DMS 273 treated with DMSO at 0.1 percent for 48 hours (cell line): Measurements from ENCODE around the gene LRRD1.
"Not testable (repeated sequence)": the region's sequence is repeated elsewhere in the genome, so short reads cannot be mapped to it uniquely, and the experiment has no call there.

ENCODE experiments used
- DNase-seq: peaks from one replicate; lab custom pipeline; 2025; lab: John Stamatoyannopoulos, UW

The LRRD1 gene

DNA sequence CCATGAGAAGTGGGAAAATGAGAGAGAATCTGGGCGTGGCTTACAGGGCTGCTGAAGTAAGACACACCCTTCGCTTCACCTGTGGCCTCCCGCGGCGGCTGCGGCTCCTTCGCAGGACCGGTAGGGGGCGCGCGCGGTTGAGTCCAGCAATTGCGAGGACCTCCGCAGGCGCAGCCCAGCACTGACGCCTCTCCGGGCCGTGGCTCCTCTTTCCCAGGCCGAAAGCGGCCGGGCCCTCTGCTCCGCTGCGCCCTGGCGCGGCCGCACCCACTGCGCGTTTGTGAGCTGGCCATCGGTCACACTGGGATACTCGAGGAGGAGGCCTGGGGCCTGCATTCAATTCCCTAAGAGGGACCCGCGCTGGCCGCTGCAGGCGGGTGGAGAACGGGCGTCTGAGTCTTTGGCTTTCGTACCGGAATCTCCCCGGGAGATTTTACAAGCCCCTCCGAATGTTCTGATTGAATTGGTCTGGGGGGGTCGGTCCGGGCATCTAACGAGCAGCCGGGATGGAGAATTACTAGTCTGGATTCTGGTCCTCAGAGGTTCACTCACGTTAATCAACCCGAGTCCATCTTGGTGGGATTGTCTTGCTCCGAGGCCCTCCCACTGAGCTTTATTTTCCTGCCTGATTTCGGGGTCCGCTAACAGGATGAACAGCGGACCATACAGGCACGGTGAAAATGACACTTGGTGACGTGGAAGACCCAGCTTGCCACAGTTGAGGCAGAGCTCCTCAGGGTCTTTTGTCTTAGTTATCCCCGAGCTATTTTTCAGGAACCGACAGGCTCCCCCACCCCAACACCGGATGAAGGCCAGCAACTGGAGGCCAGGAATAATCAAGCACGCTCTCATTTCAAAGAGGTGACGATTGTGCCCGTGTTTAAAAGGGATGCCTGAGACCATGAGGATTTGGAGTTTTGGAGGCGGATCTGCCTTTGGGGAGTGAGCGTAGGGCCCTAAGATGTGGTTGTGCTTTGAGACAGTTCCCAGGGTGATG is at the start of gene LRRD1:
Gene LRRD1 (minus strand): TSS at position 215 of the 997 bp plus-strand sequence. CDS start 13,940 bp downstream, outside the sequence.
- DNase-seq = peak; percentile 77

DNA sequence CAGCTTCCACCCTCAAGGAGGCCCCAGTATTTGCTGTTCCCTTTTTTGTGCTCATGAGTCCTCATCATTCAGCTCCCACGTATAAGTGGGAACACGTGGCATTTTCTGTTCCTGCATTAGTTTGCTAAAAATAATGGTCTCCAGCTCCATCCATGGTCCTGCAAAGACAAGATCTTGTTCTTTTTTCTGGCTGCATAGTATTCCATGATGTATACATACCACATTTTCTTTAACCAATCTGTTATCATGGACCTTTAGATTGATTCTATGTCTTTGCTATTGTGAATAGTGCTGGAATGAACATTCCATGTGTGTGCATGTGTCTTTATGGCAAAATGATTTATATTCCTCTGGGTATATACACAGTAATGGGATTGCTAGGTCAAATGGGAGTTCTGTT is 49.8 kb upstream of the LRRD1 start:
- DNase-seq = no peak

DNA sequence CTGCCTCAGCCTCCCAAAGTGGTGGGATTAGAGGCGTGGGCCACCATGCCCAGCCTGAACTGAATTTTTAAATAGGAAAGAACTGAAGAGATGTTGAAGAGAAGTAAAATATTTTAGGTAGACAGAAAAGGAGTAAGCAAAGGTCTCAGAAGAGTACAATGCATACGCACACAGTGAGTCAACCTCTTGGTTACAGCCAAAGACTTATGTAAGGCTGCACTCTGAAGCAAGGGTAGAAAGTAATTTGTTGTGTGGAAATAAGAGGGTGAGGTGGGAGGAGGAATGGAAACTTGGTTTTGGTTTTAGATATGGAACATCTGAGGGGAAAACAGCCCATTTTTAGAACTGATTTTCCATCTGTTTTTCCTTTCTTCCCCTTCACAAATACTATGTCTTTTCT is 49.2 kb upstream of the LRRD1 start:
- no peak for DNase-seq

DNA sequence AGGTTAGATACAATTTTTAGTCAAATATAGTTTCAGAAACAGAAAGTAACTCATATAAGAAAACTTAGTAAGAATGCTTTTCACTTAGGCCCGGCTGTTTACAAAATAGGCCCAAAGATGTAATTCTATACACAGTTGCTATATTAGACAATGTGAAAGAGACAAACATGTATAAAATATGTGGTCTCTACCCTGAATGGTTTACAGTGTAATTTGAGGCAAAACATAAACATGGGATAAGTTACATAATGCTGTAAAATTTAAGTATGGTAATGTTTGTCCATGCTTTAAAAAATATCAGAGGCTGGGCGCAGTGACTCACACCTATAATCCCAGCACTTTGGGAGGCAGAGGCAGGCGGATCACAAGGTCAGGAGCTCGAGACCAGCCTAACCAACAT is 48.0 kb upstream of the LRRD1 start:
- DNase-seq = no peak

DNA sequence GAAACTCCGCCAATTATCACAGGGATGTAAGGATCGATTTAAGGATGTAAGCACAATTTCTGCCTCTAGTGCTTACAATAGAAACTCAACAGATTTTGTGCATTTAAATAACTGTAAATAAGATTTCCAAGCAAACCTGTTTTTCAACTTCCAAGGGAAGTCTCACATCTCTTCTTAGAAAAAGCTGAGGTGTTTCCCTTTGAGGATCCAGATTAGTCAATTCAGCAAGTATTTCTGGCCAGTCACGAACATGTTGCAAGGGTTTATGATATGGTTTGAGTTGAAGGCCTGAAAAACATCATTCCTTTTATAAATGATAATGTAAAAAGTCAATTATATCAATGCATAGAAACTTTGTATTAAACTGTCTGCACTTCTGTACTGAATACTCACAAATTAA is 42.8 kb upstream of the LRRD1 start:
- DNase-seq = no peak

DNA sequence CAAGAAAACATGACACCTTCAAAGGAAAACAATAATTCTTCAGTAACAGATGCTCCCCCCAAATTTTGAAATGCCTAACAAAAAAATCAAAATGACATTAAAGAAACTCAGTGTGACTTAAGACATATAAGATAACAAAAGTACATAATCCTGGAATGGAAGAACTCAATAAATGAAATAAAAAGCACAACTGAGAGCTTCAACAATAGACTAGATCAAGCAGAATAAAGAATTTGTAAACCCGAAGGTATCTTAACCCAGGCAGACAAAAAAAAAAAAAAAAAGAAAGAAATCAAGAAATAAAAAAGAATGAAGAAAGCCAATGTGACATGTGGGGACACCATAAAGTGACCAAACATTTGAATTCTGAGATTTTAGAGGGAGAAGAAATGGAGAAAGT is 27.7 kb upstream of the LRRD1 start:
- no peak for DNase-seq

DNA sequence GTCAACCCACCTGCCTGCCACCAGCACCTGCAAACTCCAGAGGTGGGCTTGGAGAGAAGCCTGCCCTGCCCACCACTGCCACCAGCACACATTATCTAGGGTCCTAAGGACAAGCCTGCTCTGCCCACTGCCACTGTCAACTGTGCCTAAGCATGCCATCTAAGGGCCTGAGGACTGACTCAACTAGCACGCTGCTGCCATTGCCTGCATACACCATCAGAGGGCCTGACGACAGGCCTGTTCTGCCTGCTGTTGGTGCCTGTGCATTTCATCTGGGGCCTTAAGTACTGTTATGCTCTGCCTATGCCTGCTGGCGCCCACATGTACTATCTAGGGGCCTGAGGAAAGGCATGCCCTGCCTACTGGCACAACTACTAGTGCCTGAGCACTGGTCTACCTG is 27.0 kb upstream of the LRRD1 start:
- DNase-seq = no peak

DNA sequence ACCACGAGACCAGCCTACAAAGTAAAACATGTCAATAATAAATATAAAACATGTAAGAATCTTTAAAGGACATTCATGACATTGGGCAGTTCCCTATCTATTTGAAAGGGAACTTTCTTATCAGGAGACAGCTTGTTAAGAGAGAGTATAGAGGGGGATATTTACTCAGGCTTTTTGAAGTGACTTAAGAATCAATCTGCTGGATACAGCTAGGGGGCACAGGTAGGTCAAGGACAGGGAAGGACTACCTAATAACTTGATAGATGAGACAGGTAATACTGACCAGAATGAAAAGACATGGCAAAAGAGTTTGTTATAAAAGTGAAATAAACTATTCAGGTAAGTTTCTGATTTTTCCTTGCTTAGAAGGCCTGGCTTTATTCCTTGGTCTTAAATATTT is 21.8 kb upstream of the LRRD1 start:
- DNase-seq = no peak

DNA sequence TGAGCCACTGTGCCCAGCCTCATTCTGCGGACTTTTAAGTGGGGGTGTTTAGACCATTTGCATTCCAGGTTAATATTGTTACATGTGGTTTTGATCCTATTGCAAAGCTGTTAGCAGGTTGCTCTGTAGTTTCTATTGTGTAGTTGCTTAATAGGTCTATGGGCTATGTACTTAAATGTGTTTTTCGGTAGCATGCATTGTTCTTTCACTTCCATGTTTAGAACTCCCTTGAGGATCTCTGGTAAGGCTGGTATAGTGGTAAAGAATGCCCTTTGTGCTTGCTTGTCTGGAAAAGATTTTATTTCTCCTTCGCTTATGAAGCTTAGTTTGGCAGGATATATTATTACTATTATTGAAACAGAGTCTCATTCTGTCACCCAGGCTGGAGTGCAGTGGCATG is 13.4 kb upstream of the LRRD1 start:
- DNase-seq = no peak

DNA sequence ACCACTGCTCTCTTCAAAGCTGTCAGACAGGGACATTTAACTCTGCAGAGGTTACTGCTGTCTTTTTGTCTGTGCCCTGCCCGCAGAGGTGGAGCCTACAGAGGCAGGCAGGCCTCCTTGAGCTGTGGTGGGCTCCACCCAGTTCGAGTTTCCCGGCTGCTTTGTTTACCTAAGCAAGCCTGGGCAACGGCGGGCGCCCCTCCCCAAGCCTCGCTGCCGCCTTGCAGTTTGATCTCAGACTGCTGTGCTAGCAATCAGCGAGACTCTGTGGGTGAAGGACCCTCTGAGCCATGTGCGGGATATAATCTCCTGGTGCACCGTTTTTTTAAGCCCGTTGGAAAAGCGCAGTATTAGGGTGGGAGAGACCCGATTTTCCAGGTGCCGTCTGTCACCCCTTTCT is 10.3 kb upstream of the LRRD1 start:
- DNase-seq = not testable (repeated sequence)

DNA sequence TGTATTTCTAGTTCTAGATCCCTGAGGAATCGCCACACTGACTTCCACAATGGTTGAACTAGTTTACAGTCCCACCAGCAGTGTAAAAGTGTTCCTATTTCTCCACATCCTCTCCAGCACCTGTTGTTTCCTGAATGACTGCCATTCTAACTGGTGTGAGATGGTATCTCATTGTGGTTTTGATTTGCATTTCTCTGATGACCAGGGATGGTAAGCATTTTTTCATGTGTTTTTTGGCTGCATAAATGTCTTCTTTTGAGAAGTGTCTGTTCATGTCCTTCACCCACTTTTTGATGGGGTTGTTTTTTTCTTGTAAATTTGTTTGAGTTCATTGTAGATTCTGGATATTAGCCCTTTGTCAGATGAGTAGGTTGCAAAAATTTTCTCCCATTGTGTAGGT is 5.4 kb upstream of the LRRD1 start:
- DNase-seq = not testable (repeated sequence)

DNA sequence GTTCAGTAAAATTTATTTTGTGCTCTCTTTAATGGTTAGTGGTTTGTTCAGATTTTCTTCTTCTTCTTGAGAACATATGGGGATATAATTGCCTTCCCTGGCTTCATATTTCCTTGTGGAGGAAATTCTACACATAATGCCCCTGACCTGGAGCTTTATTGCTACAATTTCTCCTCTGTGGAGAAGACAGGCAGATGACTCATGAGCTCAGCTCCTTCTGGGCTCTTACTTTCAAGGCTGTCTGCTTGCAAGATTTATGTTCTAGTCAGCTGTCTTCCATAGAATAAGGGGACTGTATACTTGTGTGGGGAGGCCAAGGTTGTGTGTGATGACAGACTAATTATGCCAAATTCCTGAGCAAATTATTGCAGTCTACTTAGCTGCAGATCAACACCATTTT is 1.6 kb downstream of the LRRD1 start:
- DNase-seq = peak; percentile 64

DNA sequence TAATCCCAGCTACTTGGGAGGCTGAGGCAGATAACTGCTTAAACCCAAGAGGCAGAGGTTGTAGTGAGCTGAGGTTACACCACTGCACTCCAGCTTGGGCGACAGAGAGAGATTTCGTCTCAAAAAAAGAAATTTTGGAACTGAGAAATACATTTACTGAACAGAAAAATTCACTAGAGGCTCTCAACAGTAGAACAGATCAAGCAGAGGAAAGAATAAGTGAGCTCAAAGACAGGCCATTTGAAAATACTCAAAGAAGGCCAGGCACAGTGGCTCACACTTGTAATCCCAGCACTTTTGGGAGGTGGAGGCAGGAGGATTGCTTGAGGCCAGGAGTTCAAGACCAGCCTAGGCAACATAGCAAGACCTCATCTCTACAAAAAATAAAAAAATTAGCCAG is 9.4 kb downstream of the LRRD1 start:
- DNase-seq = not testable (repeated sequence)

DNA sequence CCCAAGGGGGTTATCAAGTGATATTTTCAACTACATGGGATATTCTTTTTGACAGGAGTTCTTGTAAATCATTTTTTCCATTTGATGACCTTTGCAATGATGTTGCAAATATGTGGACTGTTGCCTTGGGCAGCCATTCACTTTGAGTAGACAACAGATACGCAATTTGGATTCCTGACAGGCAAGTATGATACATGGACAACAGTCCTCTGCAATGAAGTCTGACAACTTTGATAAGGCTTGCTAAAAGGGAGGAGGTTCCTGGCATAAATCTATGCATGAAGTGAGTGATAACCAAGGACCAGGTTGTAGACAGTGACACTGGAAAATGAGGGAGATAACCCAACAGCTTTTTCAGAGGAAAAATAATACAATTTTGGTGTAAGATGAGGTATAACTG is 17.7 kb downstream of the LRRD1 start:
- no peak for DNase-seq

DNA sequence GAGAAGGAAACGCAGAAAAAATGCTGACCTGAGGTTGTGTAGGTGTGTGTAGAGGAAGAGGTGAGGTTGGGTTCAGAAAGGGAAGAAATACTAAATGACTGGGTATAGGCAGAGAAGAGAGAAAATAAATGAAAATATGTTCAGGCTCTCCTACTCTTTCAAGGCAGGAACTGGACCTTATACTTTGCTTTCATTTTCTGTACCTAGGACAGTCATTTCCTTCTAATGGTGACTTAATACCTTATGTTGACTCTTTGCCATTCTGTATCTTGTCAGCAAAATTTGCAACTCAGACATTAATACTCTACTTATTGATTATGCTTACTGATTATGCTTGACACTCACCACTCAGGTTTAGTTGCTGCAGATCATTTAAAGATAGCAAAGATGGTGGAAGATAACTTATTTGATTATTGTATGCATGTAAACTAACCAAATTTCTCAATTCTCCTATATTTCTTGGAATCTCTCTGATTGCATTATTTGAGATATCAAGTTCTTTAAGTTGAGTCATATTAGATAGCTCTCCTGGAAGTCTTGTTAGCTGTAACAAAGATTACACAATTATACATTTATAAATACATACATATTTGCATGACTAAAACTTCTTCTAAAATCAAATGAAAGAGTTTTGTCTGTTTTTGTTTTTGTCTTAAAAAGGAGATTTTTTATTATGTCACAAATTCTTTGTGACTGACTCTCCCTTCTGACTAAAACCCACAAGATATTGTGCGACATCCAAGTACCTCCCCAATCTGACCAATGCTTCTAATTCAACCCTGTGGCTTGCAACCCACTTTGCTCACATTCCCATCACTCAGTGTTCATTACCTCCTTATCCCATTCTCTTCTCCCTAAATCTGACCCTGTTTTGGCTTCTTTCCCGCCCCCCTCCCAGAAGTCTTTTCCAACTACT is 20.0 kb downstream of the LRRD1 start:
- no peak for DNase-seq

DNA sequence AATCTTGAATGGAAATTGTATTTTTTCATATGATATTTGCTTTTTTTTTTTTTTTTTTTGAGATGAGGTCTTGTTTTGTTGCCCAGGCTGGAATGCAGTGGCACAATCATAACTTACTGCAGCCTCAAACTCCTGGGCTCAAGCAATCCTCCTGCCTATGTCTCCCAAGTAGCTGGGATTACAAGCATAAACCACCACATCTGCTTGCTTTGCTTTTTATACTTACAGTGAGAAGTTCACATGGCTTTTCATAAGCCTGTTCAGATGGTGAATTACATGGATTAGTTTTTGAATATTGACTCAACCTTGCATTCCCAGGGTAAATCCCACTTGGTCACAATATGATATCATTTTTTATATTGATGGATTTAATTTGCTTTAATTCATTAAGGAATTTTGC is 22.0 kb downstream of the LRRD1 start:
- no peak for DNase-seq

DNA sequence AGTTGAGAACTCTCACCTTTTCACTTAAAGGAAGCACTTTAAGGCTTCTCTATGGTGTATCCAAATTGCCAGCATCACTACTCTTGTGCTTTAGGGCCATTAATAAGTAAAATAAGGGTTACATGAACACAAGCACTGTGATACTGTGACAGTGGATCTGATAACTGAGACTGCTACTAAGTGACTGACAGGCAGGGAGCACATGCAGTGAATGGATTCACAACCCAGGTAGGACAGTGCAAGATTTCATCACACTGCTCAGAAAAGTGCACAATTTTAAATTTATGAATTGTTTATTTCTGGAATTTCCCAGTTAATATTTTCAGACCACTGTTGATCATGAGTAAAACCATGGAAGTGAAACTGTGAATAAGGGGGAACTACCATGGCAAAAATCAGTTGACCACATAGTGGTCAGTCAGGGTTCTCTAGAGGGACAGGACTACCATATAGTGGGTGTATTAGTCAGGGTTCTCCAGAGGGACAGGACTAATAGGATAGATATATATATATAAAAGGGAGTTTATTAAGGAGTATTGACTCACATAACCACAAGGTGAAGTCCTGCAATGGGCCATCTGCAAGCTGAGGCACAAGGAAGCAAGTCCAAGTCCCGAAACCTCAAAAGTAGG is 23.7 kb downstream of the LRRD1 start:
- DNase-seq = no peak

DNA sequence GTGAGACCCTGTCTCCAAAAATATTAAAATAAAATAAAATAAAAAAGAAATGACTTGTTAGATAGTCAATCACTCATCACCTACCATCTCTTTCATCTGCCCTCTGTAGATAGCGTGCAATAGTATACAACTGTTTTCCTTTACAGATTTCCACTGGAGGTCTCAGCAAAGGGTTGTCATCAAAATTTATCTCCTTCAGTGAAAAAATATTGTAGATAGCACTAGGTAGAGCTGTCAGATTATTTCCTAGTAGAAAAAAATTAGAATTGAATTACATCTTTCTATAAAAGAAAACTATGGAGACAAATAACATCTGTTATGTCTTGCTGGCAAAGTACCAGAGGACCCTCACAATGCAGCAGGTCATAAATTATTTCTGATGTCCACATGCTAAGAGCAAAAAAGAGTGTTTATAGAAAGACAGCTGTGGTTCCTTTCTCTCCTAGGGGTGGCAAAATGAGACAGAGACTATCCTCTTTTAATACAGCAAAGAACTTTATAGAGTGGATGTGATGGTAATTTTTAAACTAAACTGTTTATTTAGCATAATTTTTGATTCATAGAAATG is 28.4 kb downstream of the LRRD1 start:
- DNase-seq = peak; percentile 17

DNA sequence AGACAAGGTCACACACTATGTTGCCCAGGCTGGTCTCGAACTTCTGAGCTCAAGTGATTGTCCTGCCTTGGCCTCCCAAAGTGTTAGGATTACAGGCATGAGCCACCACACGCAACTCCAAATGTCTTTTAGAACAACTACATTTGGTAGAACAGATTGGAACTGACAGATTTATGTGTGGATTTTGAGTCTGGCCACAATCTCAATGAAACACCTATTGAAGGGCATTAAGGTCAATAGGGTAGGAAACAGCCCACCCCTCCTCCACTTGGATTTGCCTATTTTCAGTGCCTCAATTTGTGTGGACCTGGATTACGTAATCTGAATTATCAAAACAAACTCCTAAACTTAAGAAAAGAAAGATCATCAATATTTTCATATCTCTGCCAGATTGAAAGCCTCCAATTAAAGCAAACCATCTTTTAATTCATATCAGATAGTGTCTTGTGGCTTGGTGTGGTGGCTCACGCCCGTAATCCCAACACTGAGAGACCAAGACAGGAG is 29.2 kb downstream of the LRRD1 start:
- no peak for DNase-seq

DNA sequence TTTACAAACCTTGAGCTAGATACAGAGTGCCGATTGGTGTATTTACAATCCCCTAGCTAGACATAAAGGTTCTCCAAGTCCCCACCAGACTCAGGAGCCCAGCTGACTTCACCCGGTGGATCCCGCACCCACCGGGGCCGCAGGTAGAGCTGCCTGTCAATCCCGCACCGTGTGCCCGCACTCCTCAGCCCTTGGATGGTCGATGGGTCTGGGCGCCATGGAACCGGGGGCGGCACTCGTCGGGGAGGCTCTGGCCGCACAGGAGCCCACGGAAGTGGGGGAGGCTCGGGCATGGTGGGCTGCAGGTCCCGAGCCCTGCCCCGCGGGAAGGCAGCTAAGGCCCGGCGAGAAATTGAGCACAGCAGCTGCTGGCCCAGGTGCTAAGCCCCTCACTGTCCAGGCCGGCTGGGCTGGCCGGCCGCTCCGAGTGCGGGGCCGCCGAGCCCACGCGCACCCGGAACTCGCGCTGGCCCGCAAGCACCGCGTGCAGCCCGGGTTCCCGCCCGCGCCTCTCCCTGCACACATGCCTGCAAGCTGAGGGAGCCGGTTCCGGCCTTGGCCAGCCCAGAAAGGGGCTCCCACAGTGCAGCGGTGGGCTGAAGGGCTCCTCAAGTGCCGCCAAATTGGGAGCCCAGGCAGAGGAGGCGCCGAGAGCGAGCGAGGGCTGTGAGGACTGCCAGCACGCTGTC is 35.6 kb downstream of the LRRD1 start:
- not testable (repeated sequence) for DNase-seq

DNA sequence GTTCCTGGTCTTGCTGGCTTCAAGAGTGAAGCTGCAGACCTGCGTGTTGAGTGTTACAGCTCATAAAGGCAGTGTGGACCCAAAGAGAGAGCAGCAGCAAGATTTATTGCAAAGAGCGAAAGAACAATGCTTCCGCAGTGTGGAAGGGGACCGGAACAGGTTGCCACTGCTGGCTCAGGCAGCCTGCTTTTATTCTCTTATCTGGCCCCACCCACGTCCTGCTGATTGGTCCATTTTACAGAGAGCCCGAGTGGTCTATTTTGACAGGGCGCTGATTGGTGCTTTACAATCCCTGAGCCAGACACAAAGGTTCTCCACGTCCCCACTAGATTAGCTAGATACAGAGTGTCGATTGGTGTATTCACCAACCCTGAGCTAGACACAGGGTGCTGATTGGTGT is 36.2 kb downstream of the LRRD1 start:
- not testable (repeated sequence) for DNase-seq
